GM21367 (cell line): ENCODE data around the gene RHBDF1.
A peak's percentile ranks its signal among the peaks of the same experiment; 100 is the strongest.

ENCODE experiments used
- ATAC-seq: cut with Tn5 transposase; IDR thresholded peaks from one replicate; pipeline ENCODE4 v1.9.1; 2021; ENCODE audit not compliant: unreplicated experiment

RHBDF1 gene

DNA sequence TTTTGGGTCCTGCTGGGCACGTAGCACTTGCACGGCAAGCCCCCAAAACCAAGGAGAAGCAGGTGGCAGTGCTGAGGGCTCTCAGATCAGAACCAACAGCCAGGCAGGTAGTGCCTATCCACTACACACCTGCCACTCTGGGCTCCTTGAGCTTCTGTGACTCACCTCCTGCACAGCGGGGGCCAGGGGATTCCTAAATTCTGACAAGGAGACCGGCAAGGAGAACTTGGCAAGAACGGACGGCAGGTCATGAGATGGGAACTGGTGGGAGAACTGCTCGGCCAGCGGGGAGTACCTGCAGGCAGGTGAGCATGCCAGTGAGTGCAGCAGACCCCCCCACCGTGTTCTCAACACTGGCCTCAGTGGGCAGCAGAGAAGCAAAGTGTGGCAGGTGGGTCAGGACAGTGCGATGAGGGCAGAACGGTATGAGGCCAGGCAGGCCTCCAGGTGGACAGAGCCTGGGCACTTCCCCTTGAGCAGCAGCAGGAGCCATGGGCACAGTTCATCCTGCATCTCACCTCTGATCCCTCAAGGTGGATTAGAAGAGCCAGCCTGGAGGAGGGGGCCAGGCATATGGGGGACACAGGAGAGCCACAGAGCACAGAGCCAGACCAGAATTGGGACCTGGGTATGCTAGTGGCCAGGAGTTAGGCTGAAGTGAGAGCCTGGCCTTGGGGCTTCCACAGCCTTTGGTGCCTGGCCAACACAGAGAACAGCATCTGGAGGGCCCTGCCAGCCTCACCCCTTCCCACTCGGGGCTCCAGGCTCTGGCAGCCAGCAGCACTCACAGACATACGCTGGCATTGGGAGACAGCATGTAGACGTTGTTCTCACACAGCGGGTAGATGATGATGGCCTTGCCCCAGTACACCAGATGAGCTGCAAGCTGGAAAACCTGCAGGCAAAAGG is 20.3 kb upstream of the RHBDF1 start:
- no peak for ATAC-seq

DNA sequence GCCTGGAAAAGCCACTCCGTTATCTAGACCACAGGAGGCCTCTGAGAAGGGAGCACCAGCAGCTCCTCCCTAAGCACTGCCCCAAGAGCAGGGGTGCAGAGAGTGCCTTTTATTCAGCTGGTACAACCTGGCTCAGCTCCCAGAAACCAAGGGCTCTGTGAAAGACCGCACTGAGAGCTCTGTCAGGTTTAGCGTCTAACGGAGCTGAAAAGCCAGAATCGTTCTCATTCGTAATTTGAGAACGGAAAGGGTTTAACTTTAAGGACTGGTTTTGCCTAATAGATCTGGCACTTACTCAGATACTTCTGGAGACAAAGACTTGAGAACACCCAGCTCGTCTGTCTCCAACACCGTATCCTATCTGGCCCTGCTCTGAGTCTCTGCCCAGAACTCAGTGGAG is 19.1 kb upstream of the RHBDF1 start:
- ATAC-seq = no peak

DNA sequence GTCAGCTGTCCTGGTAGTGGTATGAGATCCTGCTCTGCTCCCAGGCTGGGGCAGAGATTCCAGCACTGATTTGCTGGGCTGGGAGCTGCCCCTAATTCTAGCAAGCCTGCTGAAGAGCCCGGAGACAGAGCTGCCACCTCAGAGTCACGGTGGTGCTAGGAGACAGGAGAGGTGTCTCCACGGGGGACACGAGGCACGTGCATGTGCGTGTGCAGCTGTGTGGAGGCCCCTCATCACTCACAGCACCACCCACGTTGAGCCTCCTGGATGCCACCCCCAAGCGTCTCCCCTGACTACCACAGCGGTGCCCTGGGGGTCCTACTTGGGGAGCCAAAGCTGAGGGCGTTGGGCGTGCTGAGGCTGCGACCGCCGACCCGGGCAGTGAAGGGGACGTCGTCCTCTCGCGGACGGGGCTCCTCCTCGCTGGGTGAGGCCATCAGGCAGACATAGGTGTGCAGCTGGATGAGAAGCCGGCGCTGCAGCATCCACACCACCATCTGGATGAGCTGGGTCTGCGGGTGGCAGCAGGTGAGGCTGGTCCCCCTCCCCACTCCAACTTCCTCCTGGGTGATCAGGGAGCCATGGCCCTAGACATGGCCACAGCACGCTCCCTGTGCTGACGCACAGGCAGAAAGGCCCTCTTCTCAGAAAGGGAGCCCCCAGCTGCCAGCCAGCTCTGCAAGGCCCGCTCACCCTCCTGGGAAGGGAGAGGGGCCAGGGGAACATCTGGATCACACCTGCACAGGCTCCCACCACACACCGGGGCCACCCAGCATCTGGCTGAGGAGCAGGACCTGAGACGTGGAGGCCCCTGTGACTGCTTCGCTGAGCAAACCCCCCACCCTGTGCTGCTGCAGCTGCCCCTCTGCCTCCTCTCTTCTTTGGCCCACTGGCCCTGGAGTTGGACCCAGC is 17.2 kb upstream of the RHBDF1 start:
- ATAC-seq = no peak

DNA sequence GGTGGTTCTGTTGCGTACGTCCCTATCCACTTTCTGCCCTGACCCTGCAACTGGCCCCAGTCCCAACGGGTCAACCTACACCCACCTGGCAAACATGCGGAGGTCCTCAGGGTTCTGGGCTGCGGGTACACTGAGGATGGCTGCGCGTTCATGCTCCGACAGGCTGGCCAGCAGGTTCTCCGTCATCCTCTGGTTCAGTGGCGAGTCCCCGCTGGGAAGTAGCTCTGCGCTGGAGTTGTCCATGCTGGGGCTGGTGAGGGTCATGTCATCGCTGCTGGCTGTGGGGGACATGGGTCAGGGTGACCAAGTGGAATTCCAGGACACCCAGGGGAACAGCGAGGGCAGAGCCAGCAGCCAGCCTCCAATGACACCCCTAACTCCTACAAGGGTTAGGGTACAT is 16.2 kb upstream of the RHBDF1 start:
- ATAC-seq = no peak

DNA sequence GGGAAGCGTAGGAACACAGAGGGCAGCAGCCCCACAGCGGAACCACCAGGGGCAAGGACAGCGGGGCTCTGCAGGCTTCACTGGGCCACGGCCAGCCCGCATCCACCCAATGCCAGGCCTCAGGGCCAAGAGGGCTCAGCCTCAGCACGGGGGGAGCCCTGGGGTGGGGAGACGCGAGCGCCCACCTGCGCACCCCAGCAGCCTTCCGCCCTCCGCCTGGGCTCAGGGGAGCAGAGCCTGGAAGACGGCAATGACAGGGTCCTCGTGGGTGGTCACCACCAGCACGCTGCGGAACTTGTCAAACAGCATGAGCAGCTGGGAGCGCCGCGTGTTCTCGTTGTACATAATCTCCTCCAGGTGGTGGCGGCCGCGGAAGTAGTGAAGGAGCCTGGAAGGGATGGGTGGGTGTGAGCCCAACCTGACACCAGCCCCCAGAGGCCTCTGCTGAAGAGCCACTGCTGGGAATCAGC is 14.1 kb upstream of the RHBDF1 start:
- ATAC-seq = no peak

DNA sequence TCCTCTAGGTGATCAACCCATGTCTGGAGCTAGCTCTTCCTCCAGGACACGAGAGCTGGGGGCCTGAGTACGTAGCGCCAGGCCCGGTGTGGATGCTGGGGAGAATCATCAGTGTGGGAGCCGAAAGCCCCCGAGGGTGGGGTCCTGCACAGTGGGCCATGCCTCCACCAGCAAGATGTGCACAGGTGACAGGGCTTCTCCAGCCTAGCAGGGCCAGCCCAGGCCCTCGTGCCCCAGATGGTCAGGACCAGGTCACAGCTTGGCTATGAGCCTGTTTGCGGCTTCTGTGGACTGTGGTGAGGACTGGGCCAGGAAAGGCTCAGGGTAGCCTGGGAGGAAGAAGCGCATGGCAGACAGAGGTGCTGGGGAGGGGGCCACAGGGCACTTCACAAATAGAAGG is 13.4 kb upstream of the RHBDF1 start:
- no peak for ATAC-seq

DNA sequence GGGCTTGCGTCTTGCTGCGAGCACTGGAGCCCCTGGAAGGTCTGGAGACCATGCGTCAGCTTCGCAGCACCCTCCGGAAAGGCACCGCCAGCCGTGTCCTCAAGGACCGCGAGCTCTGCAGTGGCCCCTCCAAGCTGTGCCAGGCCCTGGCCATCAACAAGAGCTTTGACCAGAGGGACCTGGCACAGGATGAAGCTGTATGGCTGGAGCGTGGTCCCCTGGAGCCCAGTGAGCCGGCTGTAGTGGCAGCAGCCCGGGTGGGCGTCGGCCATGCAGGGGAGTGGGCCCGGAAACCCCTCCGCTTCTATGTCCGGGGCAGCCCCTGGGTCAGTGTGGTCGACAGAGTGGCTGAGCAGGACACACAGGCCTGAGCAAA is 13.0 kb upstream of the RHBDF1 start:
- no peak for ATAC-seq

DNA sequence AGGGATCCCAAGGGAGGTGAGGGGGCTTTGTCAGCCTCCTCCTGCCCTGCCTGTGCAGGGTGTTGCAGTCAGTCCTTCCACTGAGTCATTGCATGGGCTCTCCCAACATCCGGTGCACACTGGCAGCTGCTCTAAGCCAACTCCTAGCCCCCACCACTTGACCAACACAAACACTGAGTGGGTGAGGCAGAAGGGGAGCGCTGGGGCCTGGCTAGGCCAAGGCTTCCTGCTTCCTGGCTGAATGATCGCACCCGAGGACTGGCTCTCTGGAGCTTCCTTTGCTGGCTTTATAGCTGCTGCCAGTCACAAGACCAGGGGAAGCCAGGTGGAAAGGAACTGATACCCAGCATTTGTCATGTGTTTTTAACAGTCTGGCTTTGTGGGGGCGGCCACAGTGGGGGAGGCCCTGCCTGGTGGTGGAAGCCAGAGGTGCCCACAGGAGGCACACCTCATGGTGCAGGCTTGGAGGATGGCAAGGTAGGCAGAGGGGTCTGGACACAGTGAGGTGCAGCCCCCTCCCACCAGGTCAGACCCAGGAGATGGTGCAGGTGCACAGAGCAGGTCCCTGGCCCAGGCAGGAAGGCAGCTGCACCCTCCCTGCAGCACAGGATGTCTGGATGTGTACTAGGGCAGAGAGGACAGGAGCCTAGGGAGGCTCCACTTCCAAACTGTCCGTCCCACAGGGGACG is 12.4 kb upstream of the RHBDF1 start:
- peak; percentile 49 for ATAC-seq

DNA sequence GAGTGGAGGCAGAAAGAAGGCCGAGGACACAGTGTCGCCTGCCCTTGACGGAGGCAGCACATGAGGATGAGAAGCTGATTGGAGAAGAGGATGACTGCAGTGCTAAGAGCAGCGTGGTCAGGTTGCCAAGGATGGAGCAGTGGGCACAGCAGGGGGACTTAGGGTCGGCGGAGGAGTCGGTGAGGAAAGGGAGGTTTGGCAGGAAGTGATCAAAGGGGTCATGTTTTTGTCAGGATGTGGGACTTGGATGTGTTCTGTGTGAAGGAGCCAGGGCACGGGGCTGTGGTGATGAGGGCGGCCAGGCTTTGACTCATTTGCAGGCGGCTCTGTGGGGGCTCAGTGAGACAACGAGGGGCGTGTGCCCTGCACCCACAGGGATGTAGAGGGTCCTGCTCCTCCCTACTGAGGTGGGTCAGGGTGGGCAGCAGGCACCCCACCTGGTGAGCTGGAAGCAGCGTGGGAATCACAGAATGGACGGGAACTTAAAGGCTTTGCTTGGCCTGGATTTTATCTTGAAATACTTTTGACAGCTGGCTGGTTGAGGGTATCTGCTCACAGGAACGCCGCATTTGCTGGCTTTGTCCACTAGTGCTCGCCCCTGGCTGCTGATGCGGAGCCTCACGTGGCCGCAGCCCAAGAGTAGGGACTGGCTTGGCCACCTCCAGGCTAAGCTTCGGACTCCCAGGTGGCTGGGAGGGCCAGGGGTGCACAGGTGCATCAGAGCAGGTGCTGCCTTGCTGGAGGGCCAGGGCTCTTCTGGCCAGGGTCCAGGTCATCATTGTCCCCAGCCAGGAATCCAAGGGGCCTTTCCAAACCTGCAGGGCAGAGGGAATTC is 11.6 kb upstream of the RHBDF1 start:
- ATAC-seq = no peak

DNA sequence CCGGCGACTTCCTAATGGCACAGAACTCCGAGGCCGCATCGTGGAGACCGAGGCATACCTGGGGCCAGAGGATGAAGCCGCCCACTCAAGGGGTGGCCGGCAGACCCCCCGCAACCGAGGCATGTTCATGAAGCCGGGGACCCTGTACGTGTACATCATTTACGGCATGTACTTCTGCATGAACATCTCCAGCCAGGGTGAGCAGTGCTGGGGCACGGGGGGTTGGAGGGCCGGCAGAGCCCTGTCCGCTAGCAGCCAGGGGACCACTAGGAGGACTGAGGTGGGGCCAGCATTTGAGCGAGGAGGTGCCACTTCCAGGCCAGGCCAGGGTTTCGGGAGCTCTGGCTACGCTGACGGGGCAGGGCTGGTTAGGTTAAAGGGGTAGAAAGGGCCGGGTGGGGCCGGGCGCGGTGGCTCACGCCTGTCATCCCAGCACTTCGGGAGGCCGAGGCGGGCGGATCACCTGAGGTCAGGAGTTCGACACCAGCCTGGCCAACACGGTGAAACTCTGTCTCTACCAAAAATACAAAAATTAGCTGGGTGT is 10.7 kb upstream of the RHBDF1 start:
- no peak for ATAC-seq

DNA sequence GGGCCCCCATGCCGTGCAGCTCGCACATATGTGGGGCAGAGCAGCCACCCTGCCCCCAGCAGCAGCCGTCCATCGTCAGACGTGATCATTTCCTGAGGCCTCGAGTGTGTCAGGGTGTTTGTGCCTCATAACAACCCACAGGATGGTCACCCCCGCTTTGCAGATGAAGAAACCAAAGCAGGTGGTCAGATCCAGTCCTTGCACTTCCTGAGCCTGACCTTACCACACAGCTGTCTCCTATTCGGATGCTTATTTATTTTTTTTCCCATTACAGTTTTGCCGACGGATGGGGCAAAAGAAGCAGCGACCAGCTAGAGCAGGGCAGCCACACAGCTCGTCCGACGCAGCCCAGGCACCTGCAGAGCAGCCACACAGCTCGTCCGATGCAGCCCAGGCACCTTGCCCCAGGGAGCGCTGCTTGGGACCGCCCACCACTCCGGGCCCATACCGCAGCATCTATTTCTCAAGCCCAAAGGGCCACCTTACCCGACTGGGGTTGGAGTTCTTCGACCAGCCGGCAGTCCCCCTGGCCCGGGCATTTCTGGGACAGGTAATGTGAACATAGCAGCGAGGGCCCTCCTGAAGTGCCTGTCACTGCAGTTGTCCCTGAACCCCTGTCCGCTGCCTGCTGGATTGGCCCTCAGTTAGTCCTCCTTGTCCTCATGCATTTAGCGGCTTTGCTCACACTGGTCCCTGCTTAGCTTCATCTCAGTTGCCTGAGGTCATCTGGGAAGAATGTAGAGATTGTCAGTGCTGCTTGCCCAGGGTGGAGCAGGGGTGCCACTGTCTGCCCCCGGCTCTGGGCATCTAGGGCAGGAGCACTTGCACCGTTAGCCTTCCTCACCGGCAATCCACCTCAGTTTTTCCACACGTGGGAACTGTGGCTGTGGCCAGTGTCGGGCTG is 7.0 kb upstream of the RHBDF1 start:
- ATAC-seq = no peak

DNA sequence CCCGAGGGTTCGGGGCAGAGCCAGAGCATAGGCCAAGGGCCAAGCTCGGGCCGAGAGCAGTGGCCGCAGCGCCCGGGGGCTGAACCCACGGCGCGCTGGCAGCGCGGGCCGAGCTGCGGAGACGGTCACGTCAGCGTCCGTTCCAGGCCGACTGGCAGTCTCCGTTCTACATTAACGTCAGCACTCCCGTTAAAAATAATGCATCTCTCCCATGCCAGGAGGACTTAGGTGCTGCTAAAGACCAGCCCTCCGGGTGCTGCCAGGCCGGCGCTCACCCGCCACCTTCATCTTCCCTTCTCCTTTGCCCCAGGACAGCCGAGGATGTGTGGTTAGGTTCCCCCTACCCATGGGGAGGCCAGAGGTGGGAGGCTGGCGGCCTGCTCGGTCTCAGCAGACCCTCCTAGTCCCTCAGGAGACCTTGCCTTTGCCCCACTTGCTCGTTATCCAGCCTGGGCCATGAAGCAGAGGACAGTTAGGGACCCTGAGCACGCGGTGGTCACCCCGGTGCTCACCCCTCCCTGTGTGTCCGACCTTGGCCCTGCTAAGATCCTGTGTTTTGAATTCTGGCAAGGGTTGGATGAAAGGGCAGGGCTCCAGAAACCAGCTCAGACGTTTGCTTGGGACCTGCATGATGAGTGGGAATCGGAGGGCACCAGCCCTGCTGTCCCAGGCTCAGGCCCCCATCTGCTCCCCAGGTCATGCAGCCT is 6.2 kb upstream of the RHBDF1 start:
- ATAC-seq = no peak

DNA sequence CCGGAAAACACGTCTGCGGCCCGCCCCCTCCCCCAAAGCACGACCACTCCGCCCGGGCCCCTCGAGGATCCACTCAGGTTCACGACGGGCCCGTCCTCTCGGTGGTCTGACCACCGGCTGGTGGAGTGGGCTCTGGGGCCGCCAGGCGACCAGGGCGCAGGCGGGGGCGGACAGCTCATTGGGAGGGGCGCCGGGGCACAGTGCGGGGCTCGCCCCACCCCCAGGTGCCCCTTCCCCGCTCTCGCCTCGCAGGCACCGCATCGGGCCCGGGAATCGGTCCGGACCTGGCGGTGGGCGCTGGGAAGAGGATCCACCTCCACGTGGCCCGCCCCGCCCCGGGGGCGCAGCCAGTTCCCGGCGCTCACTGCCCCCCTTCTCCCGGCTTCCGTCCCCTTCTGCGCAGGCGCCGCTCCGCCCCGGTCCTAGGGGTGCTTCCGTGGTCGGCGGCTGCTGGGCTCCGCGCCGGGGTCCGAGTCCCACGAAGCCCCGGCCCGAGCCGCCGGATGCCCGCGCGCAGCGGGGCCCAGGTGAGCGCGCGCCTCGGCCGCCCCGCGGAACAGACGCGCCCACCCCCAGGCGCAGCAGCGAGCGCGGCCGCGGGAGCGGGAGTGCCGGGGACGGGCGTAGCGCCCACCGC is 5.5 kb upstream of the RHBDF1 start, which contains the start of gene MPG:
Gene MPG, plus strand, starts transcription at position 419 of the 637 bp plus-strand sequence. Its CDS starts 85 bp downstream, at position 504.
- ATAC-seq = peak; percentile 40

DNA sequence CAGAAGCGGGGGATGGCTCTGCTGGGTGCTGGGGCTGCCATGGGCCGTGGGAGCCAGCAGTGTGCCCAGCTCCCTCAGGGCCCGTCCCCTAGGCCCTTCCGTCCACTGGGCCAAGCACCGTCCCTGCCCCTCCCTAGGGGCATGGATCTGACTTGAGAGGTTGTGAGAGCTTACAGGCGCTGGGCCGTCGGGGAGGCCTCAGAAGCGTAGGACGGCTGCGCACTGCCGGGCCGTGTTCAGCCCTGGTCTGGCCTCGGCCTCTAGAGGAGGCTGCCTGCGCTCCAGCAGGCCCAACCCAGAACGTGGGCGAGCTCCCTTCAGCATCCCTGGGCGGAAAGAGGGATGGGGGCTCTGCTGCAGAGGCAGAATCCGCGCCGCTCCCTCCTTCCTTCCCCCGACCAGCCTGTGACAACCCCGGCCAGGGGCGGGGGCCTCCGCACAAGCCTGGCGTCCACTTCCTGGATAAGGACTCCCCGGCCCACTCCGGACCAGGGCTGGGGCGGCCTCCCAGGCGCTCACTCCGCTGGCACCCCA is 4.9 kb upstream of the RHBDF1 start:
- peak; percentile 23 for ATAC-seq

DNA sequence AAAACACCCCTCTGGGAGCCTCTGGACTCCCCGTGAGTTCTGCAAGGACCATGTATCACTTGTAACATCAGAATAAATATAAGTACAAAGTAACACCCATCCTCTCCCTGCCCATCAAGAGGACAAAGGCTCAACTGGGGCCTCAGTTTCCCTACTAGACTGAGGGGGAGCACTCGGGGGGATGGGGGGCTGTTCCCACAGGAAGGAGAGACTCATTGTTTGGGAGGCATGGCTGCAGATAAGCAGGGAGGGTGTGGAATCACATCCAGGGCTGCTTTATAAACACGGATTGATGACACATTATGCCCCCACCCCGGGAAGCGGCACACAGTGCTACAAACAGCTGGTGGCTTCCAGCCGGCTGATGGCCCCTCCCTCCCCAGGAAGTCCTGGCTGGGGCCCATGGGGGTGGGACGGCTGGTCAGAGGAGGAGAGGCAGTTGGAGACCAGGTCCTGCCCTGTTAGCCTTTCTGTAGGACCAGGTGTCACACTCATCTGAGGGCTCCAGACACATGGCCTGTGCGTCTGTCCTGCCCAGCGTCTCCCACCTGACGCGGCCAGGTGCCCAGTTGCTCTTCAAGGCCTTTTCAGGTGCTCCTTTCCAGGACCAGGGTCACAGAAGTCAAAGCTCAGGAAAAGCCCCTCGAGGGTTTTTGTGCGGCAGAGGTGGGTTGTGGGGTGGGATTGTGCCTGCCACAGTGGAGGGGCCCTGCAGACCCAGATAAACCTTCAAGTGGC is 4.3 kb upstream of the RHBDF1 start:
- no peak for ATAC-seq

DNA sequence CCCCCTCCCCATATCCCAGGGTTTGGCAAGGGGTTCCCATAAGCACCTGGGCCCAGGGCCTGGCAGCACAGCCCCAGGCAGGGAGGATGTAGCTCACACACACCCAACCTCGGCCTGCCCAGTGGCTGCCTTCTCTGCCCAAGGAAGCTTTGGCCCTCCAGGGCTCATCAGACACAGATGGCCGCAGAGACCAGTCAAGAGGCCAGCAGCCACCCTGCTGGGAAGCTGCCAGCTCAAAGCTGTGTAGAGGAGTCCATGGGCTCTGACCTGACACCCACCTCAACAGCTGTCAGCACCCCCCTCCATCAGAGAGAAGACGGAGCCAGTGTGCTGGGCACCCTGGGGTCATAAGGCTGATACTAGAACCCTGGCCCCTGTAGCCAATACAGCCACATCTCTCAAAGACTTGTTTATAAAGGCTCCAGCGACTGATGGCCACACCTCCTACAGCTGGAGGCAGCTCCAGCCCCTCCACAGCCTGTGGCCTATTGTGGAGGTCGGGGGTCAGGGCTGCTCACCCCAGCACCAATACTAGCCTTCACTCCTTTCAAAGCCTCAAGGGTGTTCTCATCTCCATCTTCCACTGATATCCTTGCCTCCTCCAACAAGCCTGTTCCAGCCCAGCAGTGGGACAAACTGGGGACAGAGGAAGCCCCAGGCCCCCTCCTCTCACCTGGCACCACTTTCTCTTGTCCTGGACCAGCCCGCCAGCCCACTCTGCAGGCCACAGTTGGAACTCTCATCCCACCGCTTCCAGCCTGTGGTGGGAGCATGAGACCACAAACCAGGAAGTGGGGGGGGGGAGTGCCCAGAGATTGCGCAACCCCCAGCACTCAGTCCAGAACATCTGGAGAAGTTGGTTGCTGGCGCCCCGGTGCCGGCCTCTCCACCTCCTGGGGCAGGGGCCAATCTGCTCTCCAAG is 3.4 kb upstream of the RHBDF1 start:
- no peak for ATAC-seq
